Gastrocnemius medialis (tissue), 4 donors: ENCODE results near the gene PRSS38.

Experiments used
- POLR2A ChIP-seq, 2 donors: fragments of 450-650 bp; IDR thresholded peaks; one replicate each; pipeline ENCODE4 v1.6.1; 2017; ENCODE audit warnings: antibody characterized with exemption in 2 of 2, mild to moderate bottlenecking in 2 of 2, moderate library complexity in 2 of 2
- TF ChIP-seq, protein P1 (sequence below), 5 experiments: fragments of 450-650 bp in 3 of 5; fragments of 200-600 bp in 2 of 5; sonication (generic) in 2 of 5; IDR thresholded peaks in 4 of 5; conservative IDR thresholded peaks in 1 of 5; 1 replicate in 4 of 5; 2 replicates in 1 of 5; pipeline ENCODE4 v1.5.1; 2016 to 2019; ENCODE audit warnings: antibody characterized with exemption in 5 of 5, mild to moderate bottlenecking in 3 of 5, moderate library complexity in 3 of 5

GRCh38 chr1:227803933-227804332, 11.5 kb upstream of the PRSS38 start:
- TF ChIP-seq, protein P1, sequence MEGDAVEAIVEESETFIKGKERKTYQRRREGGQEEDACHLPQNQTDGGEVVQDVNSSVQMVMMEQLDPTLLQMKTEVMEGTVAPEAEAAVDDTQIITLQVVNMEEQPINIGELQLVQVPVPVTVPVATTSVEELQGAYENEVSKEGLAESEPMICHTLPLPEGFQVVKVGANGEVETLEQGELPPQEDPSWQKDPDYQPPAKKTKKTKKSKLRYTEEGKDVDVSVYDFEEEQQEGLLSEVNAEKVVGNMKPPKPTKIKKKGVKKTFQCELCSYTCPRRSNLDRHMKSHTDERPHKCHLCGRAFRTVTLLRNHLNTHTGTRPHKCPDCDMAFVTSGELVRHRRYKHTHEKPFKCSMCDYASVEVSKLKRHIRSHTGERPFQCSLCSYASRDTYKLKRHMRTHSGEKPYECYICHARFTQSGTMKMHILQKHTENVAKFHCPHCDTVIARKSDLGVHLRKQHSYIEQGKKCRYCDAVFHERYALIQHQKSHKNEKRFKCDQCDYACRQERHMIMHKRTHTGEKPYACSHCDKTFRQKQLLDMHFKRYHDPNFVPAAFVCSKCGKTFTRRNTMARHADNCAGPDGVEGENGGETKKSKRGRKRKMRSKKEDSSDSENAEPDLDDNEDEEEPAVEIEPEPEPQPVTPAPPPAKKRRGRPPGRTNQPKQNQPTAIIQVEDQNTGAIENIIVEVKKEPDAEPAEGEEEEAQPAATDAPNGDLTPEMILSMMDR (IDR thresholded peaks at IDR 0.05 in 4 of 5, conservative IDR thresholded peaks at IDR 0.05 in 1 of 5): no peak
- no peak for TF ChIP-seq POLR2A (IDR thresholded peaks at IDR 0.05)
